Ovary (tissue), 9 donors: ENCODE measurements around the gene ASIC2. TPM values are rescaled to one million over a fixed set of nuclear protein-coding genes. Genes with fewer than 3 reads are reported as not detected.

Experiments
- DNase-seq, 5 donors: peaks; one replicate each; pipeline ENCODE4 v3.0.0-alpha.2; 2019 to 2020
- H3K27ac ChIP-seq, 2 donors: fragments of 200-600 bp; one replicate each; pipeline versions ENCODE4 v1.5.1 to v1.8.0; 2019 to 2022
- H3K27me3 ChIP-seq: fragments of 200-600 bp; one replicate; pipeline ENCODE4 v1.8.0; 2022
- H3K36me3 ChIP-seq: fragments of 200-600 bp; sonication (generic); one replicate; pipeline ENCODE4 v1.5.1; 2019
- H3K4me1 ChIP-seq: one replicate; pipeline ENCODE4 v1.8.1; 2013; ENCODE audit warnings: mild to moderate bottlenecking, moderate library complexity; ENCODE audit not compliant: insufficient read depth
- H3K4me3 ChIP-seq: fragments of 200-600 bp; sonication (generic); one replicate; pipeline ENCODE4 v1.5.1; 2017
- H3K9me3 ChIP-seq, 2 donors: fragments of 200-600 bp in 1 of 2; sonication (generic) in 1 of 2; one replicate each; pipeline versions ENCODE4 v1.5.1 to v1.8.1; 2013 to 2019; ENCODE audit warnings: mild to moderate bottlenecking in 1 of 2, moderate library complexity in 1 of 2
- CTCF ChIP-seq, 3 donors: fragments of 450-650 bp in 2 of 3; fragments of 200-600 bp in 1 of 3; IDR thresholded peaks; one replicate each; pipeline versions ENCODE4 v1.5.1 to v1.8.0; 2016 to 2022; ENCODE audit warnings: antibody characterized with exemption in 3 of 3, mild to moderate bottlenecking in 1 of 3
- EP300 ChIP-seq: sonication (generic); formaldehyde crosslinking; IDR thresholded peaks from one replicate; pipeline ENCODE4 v1.6.1; 2017; ENCODE audit warnings: antibody characterized with exemption
- POLR2A ChIP-seq: fragments of 450-650 bp; IDR thresholded peaks from one replicate; pipeline ENCODE4 v1.6.1; 2017; ENCODE audit warnings: antibody characterized with exemption, mild to moderate bottlenecking, moderate library complexity
- WGBS, 3 donors: extraction: QIAGEN DNeasy Blood & Tissue Kit in 1 of 3; methylation state at CpG; one replicate each; pipeline versions ENCODE4 v1.1.5 to v1.1.7; 2013 to 2017; 5-methylcytosine and 5-hydroxymethylcytosine counted together
- intact Hi-C, 4 donors: fragments of 100-400 bp; cut with DNase I; formaldehyde crosslinking; loops; one replicate each; pipeline versions ENCODE4 v1.11.0 to v1.15.1; 2022 to 2023
- polyA plus RNA-seq, 2 donors: library from polyadenylated mRNA; stranded (reverse); fragments of 200-250 nt in 1 of 2; fragments of 350-450 nt in 1 of 2; fragmentation: Illumina TruSeq in 1 of 2; extraction: RNeasy Lipid Tissue Mini Kit (QIAGEN cat#74804) in 1 of 2; gene quantifications; one replicate each; pipeline ENCODE4 v1.2.3, GENCODE V29; 2013 to 2014
- total RNA-seq, 7 donors: library from RNA; depleted of rRNA in 2 of 7; stranded (reverse); fragments of >200 nt in 2 of 7; fragmentation: NEBNext Ultra II Directional in 3 of 7; extraction: Animal tissue kit (Norgen Biotek cat#: 25700) in 3 of 7; gene quantifications; one replicate each; pipeline versions ENCODE4 v1.1.0 to v1.2.4, GENCODE V29; 2016 to 2023
- donor health status: DM: no; HTN: no; CAD: no; lungs with moderate emphysema.
- donor health status: DM: no; HTN: no; CAD: no.
- donor health status: Bipolar disorder and iron deficiency.
- donor health status: DM: yes; HTN: yes; CAD: no.
- donor health status: DM: no; HTN: no; CAD: no.
- donor health status: DM: yes; HTN: yes; CAD: no.

The ASIC2 gene
- total and polyA plus RNA-seq, 9 donors, result 0.04 to 1.3 (median 0.24) TPM; not detected in 2

GRCh38 chr17:33199571-33200510 is 93.3 kb downstream of the ASIC2 start:
- H3K4me1 ChIP-seq, result no peaks in the 10 kb centered on the region
- H3K9me3 ChIP-seq, result no peaks in the 10 kb centered on the region
- no peaks in the 10 kb centered on the region for H3K27me3 ChIP-seq
- DNase-seq, result no peak
- no peak overlapping the region for H3K27ac ChIP-seq
- H3K4me3 ChIP-seq, result no peak overlapping the region
- intact Hi-C loops, result no loop called here
- TF ChIP-seq EP300, result no peak
- TF ChIP-seq POLR2A, result no peak
- no peak for TF ChIP-seq CTCF (IDR thresholded peaks at IDR 0.05)
- H3K36me3 ChIP-seq, result no peaks in the 10 kb centered on the region
- 65 to 72% (median 68%) methylated on average over 12 of the region's 12 CpGs for WGBS, 3 donors

GRCh38 chr17:33198954-33199353 is 94.1 kb downstream of the ASIC2 start:
- Histone ChIP-seq H3K4me1 (no peaks in the 10 kb centered on the region), H3K36me3 (no peaks in the 10 kb centered on the region), H3K27me3 (no peaks in the 10 kb centered on the region), H3K27ac (no peak overlapping the region), H3K4me3 (no peak overlapping the region), H3K9me3 (no peaks in the 10 kb centered on the region)
- TF ChIP-seq EP300 (no peak), POLR2A (no peak), CTCF (IDR thresholded peaks at IDR 0.05) (no peak)
- intact Hi-C loops, result no loop called here
- WGBS, 3 donors, result 37 to 50% (median 40%) methylated on average over 5 of the region's 5 CpGs
- no peak for DNase-seq

GRCh38 chr17:33197342-33197741 is 95.8 kb downstream of the ASIC2 start:
- Histone ChIP-seq H3K36me3 (no peaks in the 10 kb centered on the region), H3K27me3 (no peaks in the 10 kb centered on the region), H3K9me3 (no peaks in the 10 kb centered on the region), H3K4me3 (no peak overlapping the region), H3K4me1 (no peaks in the 10 kb centered on the region), H3K27ac (no peak overlapping the region)
- WGBS, 3 donors, result 82 to 92% (median 87%) methylated on average over 2 of the region's 2 CpGs
- intact Hi-C loops, result no loop called here
- TF ChIP-seq CTCF (IDR thresholded peaks at IDR 0.05) (no peak), POLR2A (no peak), EP300 (no peak)
- DNase-seq, result no peak

- H3K4me1 ChIP-seq, result no peaks in the 10 kb centered on the region
- no peak overlapping the region for H3K27ac ChIP-seq
- no peaks in the 10 kb centered on the region for H3K9me3 ChIP-seq
- intact Hi-C loops, result no loop called here
- no peak for DNase-seq
- H3K4me3 ChIP-seq, result no peak overlapping the region
- 79 to 87% (median 82%) methylated on average over 2 of the region's 2 CpGs for WGBS, 3 donors
- TF ChIP-seq EP300, result no peak
- no peaks in the 10 kb centered on the region for H3K27me3 ChIP-seq
- H3K36me3 ChIP-seq, result no peaks in the 10 kb centered on the region
Measured at GRCh38 chr17:33196883-33197282, 96.2 kb downstream of the ASIC2 start.
